IPS-11a (cell line): Measurements from ENCODE around the gene PEBP1.

Experiments
- H3K4me3 ChIP-seq: one replicate; pipeline ENCODE4 v1.5.1; 2013; ENCODE audit warnings: low read depth, low read length, control low read depth

Gene PEBP1

DNA sequence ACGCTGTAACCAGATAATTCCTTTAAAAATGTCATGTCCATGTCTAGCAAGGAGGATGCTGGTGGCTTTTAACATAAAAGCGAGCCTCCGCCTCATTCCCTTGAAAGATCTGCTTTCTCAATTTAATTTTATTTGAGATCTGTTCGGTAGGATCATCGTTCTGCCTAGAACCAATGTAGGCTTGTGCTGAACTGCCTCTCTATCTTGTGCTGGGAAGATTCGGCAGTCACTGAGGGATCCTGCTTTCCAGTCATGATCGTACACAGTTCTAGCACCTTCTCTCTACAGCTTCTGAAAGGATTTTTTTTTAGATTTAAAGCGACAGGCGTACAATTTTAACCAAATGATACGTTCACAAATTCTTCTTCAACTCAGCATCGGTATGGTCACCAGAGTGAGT is 54.3 kb downstream of the PEBP1 start:
- no peak overlapping the region for H3K4me3 ChIP-seq

DNA sequence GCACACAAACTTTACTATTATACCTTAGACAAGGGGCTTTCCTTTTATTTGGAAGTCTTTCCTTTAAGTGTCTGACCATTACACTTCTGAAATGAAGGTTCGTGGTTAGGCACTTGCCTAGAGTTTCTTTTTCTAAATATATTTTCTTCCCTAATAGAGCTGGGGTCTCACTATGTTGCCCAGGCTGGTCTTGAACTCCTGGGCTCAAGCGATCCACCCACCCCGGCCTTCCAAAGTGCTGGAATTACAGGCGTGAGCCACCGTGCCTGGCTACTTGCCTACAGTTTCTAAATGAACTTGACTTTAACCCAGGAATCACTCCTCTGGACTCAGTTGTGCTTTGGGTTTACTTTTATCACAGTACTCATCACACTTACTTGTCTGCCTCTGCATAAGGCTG is 57.6 kb downstream of the PEBP1 start:
- no peak overlapping the region for H3K4me3 ChIP-seq

GRCh38 chr12:118193958-118194357 is 58.0 kb downstream of the PEBP1 start:
- H3K4me3 ChIP-seq, result no peak overlapping the region
